GM19035 (cell line): ENCODE data around the gene KMT2C.

Source experiments
- ATAC-seq: cut with Tn5 transposase; IDR thresholded peaks from one replicate; pipeline ENCODE4 v1.9.1; 2021; ENCODE audit not compliant: unreplicated experiment

KMT2C gene

GRCh38 chr7:152148706-152149105 lies 287.1 kb downstream of the KMT2C start:
- no peak for ATAC-seq

GRCh38 chr7:152145853-152146466 lies 289.8 kb downstream of the KMT2C start:
- no peak for ATAC-seq

- no peak for ATAC-seq
Observed at GRCh38 chr7:152144557-152145245, 291.1 kb downstream of the KMT2C start.

GRCh38 chr7:152142976-152143595 lies 292.7 kb downstream of the KMT2C start:
- ATAC-seq, result no peak

GRCh38 chr7:152140560-152140959 lies 295.2 kb downstream of the KMT2C start:
- ATAC-seq, result no peak

GRCh38 chr7:152140067-152140466 lies 295.7 kb downstream of the KMT2C start:
- no peak for ATAC-seq

GRCh38 chr7:152137476-152138025 lies 298.3 kb downstream of the KMT2C start:
- ATAC-seq, result no peak

GRCh38 chr7:152136686-152137085 lies 299.1 kb downstream of the KMT2C start:
- ATAC-seq, result no peak

- ATAC-seq, result no peak
Observed at GRCh38 chr7:152133804-152134203, 302.0 kb downstream of the KMT2C start.

GRCh38 chr7:152132812-152133211 lies 303.0 kb downstream of the KMT2C start:
- ATAC-seq, result no peak

- ATAC-seq, result no peak
Observed at GRCh38 chr7:152131981-152132494, 303.8 kb downstream of the KMT2C start.

- no peak for ATAC-seq
Observed at GRCh38 chr7:152130658-152131590, 304.9 kb downstream of the KMT2C start.

- no peak for ATAC-seq
Observed at GRCh38 chr7:152129682-152130081, 306.1 kb downstream of the KMT2C start.

GRCh38 chr7:152128741-152129461 lies 306.9 kb downstream of the KMT2C start:
- no peak for ATAC-seq

- no peak for ATAC-seq
Observed at GRCh38 chr7:152128252-152128651, 307.6 kb downstream of the KMT2C start.

- no peak for ATAC-seq
Observed at GRCh38 chr7:152127229-152127628, 308.6 kb downstream of the KMT2C start.

GRCh38 chr7:152126741-152127140 lies 309.1 kb downstream of the KMT2C start:
- no peak for ATAC-seq

GRCh38 chr7:152122540-152122939 lies 313.3 kb downstream of the KMT2C start:
- no peak for ATAC-seq

- ATAC-seq, result no peak
Observed at GRCh38 chr7:152121432-152121831, 314.4 kb downstream of the KMT2C start.

GRCh38 chr7:152120776-152121175 lies 315.0 kb downstream of the KMT2C start:
- ATAC-seq, result no peak
